Measurements from ENCODE around the gene REC114. TPM values are rescaled to one million over a fixed set of nuclear protein-coding genes. Genes with fewer than 3 reads are reported as not detected.

REC114 gene
- total RNA-seq, 1 experiment from 2014 or later, result not detected

DNA sequence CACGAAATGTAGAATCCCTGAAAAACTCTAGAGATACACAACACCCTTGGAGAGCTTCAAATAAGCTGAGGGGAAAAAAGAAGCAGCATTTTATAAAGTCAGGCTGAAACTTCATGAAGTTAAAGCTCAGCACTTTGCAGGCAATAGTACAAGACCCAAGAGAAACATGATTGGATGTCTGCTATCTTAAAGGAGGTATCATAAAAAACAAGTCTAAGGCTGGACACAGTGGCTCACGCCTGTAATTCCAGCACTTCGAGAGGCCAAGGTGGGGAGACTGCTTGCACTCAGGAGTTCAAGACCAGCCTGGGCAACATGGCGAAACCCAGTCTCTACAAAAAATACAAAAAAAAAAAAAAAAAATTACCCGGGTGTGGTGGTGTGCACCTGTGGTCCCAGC lies 147.3 kb downstream of the REC114 start:
- Mint-ChIP-seq H3K27ac (ENCODE audit: low read depth, unreplicated experiment) (no peak overlapping the region), H3K27me3 (ENCODE audit: insufficient read depth, unreplicated experiment) (no peaks in the 10 kb centered on the region), H3K36me3 (ENCODE audit: insufficient read depth, unreplicated experiment) (peaks cover 56% of the 10 kb centered on the region), H3K9me3 (ENCODE audit: unreplicated experiment) (no peaks in the 10 kb centered on the region), H3K4me1 (ENCODE audit: insufficient read depth, unreplicated experiment) (peaks cover 15% of the 10 kb centered on the region), H3K4me3 (ENCODE audit: unreplicated experiment) (no peak overlapping the region)
- ChIA-PET POLR2A (interaction anchor here (0.7 to 1.8 kb wide), 5 partner anchors 11 to 393 kb away, joined by 3 to 9 read pairs (median 3); no protein-coding TSS in a partner anchor), CTCF (interaction anchor here (0.6 to 1.5 kb wide), 7 partner anchors 10 to 536 kb away, joined by 3 to 7 read pairs (median 3); no protein-coding TSS in a partner anchor)
- no TSS peak for BruUV-seq (replicated peaks)
- intact Hi-C loops (cut with micrococcal nuclease), result no loop called here
- no peak for DNase-seq (ENCODE audit: unreplicated experiment)
- TF ChIP-seq, protein P1, sequence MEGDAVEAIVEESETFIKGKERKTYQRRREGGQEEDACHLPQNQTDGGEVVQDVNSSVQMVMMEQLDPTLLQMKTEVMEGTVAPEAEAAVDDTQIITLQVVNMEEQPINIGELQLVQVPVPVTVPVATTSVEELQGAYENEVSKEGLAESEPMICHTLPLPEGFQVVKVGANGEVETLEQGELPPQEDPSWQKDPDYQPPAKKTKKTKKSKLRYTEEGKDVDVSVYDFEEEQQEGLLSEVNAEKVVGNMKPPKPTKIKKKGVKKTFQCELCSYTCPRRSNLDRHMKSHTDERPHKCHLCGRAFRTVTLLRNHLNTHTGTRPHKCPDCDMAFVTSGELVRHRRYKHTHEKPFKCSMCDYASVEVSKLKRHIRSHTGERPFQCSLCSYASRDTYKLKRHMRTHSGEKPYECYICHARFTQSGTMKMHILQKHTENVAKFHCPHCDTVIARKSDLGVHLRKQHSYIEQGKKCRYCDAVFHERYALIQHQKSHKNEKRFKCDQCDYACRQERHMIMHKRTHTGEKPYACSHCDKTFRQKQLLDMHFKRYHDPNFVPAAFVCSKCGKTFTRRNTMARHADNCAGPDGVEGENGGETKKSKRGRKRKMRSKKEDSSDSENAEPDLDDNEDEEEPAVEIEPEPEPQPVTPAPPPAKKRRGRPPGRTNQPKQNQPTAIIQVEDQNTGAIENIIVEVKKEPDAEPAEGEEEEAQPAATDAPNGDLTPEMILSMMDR (IDR thresholded peaks at IDR 0.05; ENCODE audit: unreplicated experiment), result no peak

DNA sequence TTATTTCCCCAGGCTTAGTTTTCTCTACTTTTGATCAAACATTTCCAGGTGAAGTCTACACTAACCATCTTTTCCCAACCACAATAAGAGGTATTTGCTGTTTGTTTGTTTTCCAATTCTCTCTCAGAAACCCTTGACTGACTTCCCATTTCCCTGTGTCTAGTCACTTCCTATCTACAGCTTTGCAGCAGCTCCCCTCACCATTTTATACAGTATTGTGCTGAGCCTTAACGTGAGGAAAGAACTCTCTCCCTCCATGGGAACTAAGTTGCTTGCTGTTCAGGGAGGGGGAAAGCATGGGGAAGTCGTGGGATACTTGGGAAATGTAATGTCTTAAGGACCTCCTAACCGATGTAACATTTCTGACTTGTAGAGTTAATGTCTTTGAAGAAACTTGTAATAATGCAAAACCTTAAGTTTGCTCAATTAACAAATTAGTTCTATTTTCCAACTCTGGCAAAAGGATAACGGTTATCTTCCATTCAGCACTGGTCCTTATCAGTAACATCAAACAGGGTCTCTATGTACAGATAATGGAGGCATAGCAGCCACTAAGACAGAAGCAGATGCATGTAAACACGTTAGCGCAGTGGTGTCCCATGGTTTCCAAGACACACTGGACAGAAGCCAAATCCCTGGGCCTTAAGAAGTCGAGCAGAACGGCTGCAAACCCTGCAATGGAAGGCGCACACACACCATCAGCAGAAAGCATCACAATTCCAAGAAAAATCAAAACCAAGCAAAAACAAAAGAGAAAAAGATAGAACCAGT lies 150.5 kb downstream of the REC114 start:
- TF ChIP-seq, protein P1 (IDR thresholded peaks at IDR 0.05; ENCODE audit: unreplicated experiment), result no peak
- DNase-seq (ENCODE audit: unreplicated experiment), result no peak
- Mint-ChIP-seq H3K4me3 (ENCODE audit: unreplicated experiment) (no peak overlapping the region), H3K4me1 (ENCODE audit: insufficient read depth, unreplicated experiment) (peaks cover 23% of the 10 kb centered on the region), H3K36me3 (ENCODE audit: insufficient read depth, unreplicated experiment) (peaks cover 38% of the 10 kb centered on the region), H3K27me3 (ENCODE audit: insufficient read depth, unreplicated experiment) (no peaks in the 10 kb centered on the region), H3K27ac (ENCODE audit: low read depth, unreplicated experiment) (no peak overlapping the region), H3K9me3 (ENCODE audit: unreplicated experiment) (no peaks in the 10 kb centered on the region)
- ChIA-PET CTCF (interaction anchor here (1.1 to 1.3 kb wide), 3 partner anchors 30 to 43 kb away, joined by 3 to 6 read pairs (median 3); no protein-coding TSS in a partner anchor), POLR2A (interaction anchor here (0.9 to 1.7 kb wide), 3 partner anchors 10 to 40 kb away, joined by 3 to 8 read pairs (median 3); partner anchors contain the start of gene NPTN)
- BruUV-seq (replicated peaks), result no TSS peak
- intact Hi-C loops (cut with micrococcal nuclease), result loop anchor here (1.0 kb wide), 1 partner anchor 107 kb away; no protein-coding TSS in a partner anchor

DNA sequence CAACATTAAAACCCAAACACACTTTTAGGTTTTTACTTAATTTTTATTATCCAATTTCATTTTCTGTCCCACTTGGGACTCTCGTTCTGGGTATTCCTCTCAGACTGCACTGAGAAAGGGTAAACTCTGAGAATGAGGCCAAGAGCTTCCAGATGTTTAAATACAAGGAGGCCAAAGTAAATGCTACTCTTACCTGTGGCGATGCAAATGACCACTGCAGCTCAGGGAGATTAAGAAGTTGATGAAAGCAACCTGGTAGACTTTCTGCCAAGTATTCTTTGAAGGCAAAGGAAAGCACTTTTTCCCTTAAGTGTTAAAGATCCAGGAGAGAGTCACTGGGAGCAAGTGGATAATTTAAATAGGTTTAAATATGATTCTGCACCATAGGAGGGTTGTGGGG lies 151.1 kb downstream of the REC114 start:
- Mint-ChIP-seq H3K27me3 (ENCODE audit: insufficient read depth, unreplicated experiment) (no peaks in the 10 kb centered on the region), H3K4me1 (ENCODE audit: insufficient read depth, unreplicated experiment) (peaks cover 23% of the 10 kb centered on the region), H3K9me3 (ENCODE audit: unreplicated experiment) (no peaks in the 10 kb centered on the region), H3K4me3 (ENCODE audit: unreplicated experiment) (no peak overlapping the region), H3K36me3 (ENCODE audit: insufficient read depth, unreplicated experiment) (peaks cover 34% of the 10 kb centered on the region), H3K27ac (ENCODE audit: low read depth, unreplicated experiment) (no peak overlapping the region)
- DNase-seq (ENCODE audit: unreplicated experiment), result no peak
- ChIA-PET POLR2A (no interaction called here), CTCF (interaction anchor here (0.7 to 1.0 kb wide), 2 partner anchors 10 to 23 kb away, joined by 3 to 4 read pairs; no protein-coding TSS in a partner anchor)
- intact Hi-C loops (cut with micrococcal nuclease), result loop anchor here (1.0 kb wide), 1 partner anchor 106 kb away; no protein-coding TSS in a partner anchor
- BruUV-seq (replicated peaks), result no TSS peak
- TF ChIP-seq, protein P1 (IDR thresholded peaks at IDR 0.05; ENCODE audit: unreplicated experiment), result no peak

DNA sequence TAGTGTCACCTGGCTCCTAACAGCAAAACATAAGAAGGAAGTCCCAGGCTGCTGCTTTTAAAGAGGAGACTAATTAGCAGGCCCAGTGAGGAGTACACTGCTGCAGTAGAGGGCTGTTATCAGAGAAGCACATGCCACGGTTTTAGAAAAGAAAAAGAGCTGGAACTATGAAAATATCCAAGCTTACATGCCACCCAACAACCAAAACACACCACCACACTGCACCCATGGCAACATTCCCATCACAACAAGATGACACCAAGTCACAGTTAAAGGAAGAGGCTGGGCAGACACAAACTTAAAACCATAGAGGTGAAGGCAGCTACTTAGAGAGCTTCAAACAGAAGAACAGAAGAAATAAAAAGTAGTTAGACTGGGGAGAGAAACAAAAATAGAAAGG lies 153.2 kb downstream of the REC114 start:
- intact Hi-C loops (cut with micrococcal nuclease), result loop anchor here (5.0 kb wide), 1 partner anchor 36 kb away; the partner anchor contains the start of gene NPTN
- ChIA-PET CTCF (interaction anchor here (0.6 to 2.0 kb wide), 3 partner anchors 13 to 40 kb away, joined by 3 to 8 read pairs (median 3); no protein-coding TSS in a partner anchor), POLR2A (interaction anchor here (1.3 to 15.9 kb wide), 2 partner anchors 21 to 32 kb away, joined by 4 to 270 read pairs; partner anchors contain the start of gene NPTN)
- no peaks in the 10 kb centered on the region for H3K9me3 Mint-ChIP-seq (ENCODE audit: unreplicated experiment)
- peaks cover 23% of the 10 kb centered on the region for H3K4me1 Mint-ChIP-seq (ENCODE audit: insufficient read depth, unreplicated experiment)
- TF ChIP-seq, protein P1 (IDR thresholded peaks at IDR 0.05; ENCODE audit: unreplicated experiment), result no peak
- H3K36me3 Mint-ChIP-seq (ENCODE audit: insufficient read depth, unreplicated experiment), result peaks cover 17% of the 10 kb centered on the region
- no peaks in the 10 kb centered on the region for H3K27me3 Mint-ChIP-seq (ENCODE audit: insufficient read depth, unreplicated experiment)
- BruUV-seq (replicated peaks), result no TSS peak
- no peak for DNase-seq (ENCODE audit: unreplicated experiment)
- no peak overlapping the region for H3K4me3 Mint-ChIP-seq (ENCODE audit: unreplicated experiment)
- H3K27ac Mint-ChIP-seq (ENCODE audit: low read depth, unreplicated experiment), result no peak overlapping the region
